GM18909 (cell line): Measurements from ENCODE around the gene PTCD3.

ENCODE experiments used
- ATAC-seq: cut with Tn5 transposase; IDR thresholded peaks from one replicate; pipeline ENCODE4 v1.9.1; 2021; ENCODE audit warnings: mild to moderate bottlenecking; ENCODE audit not compliant: unreplicated experiment, poor library complexity

Gene PTCD3

GRCh38 chr2:86140969-86141392 lies 34.9 kb downstream of the PTCD3 start:
- no peak for ATAC-seq

GRCh38 chr2:86142436-86143257 lies 36.6 kb downstream of the PTCD3 start:
- ATAC-seq: no peak

DNA sequence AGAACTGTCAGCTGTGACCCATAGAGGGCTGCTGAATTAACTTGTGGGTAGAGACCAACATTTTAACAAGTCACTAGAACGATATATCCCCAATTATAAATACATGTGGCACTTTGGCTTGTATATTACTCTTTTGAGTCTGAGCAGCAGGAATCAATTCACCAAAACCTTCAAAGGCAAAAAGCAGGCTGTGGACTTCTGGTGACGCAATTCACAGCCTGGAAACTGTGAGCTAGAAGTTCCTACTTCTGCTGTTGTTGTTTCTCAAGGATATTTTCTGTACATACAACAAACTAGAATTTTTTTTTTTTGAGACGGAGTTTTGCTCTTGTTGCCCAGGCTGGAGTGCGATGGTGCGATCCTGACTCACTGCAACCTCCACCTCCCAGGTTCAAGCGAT lies 37.3 kb downstream of the PTCD3 start:
- no peak for ATAC-seq

DNA sequence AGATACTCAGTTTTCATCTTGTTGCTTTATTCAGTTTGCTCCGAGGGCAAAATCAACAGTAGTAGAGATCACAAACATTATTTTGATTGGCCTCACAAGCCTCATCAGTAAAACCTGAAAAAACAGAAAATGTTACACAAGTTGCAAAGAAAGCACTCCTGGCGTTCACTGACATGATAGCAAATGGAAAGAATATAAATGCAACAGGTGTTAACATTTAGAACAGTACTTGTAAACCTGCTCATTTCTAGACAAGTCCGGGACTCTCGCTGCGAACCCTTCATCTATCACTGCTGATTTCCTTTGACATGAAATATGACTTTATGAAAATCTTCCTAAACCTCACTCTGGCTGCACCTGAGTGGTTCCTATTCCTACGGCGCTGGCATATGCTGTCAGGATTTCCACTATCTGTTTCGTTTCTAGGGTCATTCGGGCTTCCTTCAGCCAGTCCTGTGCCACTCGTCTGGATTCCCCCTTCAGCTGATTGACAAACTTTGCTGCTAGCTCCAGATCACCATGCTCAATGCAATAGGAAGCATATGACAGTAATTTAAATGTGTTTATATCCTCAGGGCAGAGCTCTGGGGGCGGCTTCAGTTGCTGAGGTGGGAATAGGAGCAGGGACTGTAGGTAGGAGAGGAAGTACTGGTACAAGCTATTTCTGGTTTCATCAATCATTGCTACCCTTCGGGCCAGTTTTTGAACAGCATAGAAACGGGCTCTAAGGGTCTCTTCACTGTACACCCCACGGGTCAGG lies 38.1 kb downstream of the PTCD3 start:
- no peak for ATAC-seq

DNA sequence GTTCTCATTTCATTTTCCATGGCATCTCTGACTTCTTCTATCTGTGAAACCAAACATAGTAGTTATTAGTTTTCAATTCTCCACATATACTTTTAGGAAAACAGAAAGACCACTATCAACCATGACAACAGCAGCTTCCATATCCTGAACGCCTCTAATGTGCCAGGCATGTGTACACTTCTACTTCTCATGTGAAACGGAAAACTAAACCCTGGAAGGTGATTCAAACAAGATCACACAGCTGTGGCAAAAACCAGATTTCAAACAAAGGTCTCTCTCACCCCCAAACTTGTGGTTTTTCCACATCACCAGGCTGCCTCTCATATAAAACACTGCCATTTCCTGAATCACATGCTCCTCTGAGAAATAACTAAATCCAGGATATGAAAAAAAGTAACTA lies 41.8 kb downstream of the PTCD3 start:
- ATAC-seq: no peak

GRCh38 chr2:86150502-86150901 lies 44.5 kb downstream of the PTCD3 start:
- ATAC-seq: no peak

DNA sequence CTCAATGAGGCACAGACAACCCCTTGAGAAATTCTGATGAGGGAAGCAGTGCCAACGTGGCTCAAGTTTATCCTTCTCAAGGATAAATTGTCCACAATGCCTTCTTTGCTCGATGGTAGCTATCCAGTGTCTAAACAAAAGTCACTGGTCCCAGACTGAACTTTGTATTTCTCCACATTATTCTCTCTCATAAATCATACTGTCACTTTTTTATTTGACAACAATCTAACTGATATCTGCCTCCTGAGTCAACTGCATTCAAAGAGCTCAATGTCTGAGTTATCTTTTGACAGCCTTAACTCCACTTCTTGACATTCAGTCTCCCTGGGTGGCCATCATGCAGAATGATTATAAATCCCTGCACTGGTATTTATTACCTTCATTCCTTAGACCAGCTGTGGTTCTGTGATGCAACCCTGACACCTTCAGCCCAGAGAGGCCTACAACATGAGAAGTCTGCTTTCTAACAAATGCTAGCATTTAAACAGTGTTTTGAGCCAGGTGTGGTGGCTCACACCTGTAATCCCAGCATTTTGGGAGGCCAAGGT lies 51.0 kb downstream of the PTCD3 start:
- ATAC-seq: no peak

DNA sequence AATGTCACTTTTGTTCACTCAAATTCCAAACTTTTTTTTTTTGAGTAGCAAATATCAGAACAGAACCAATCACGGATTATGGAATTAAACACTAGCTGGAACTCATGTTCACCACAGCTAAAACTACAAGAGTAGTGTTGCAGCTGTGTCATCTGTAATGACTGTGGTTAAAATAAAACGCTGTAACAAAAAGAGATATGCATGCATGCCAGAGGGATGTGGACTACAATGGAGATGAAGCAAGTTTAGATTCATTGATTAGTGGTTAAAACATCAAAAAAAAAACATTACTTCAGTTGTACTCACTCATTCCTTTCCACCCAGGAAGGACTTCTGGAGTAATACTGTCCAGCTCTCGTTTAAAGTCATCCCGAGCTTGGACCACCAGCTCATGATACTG lies 52.3 kb downstream of the PTCD3 start:
- ATAC-seq: no peak

GRCh38 chr2:86160156-86160952 lies 54.3 kb downstream of the PTCD3 start:
- no peak for ATAC-seq

GRCh38 chr2:86170449-86170848 lies 64.4 kb downstream of the PTCD3 start:
- no peak for ATAC-seq

DNA sequence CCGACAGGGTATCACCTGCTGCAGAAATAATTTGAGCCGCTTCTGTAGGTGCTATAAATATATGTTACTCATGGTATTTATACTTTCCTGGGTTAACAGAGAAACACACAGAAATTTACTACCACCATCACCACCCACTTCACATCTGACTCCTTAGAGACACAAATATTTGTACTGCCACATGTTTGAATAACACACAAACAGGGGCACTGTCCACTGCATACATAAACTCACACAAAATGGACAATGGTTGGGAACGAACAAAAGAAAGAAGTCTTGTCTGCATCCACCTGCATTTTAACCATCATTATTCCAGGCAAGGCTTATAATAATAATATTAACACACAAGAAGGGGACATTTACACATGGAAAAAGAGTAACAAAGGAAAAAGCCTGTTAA lies 65.3 kb downstream of the PTCD3 start:
- ATAC-seq: no peak

- no peak for ATAC-seq
These were observed 66.6 kb downstream of the PTCD3 start for GRCh38 chr2:86172610-86173009.

DNA sequence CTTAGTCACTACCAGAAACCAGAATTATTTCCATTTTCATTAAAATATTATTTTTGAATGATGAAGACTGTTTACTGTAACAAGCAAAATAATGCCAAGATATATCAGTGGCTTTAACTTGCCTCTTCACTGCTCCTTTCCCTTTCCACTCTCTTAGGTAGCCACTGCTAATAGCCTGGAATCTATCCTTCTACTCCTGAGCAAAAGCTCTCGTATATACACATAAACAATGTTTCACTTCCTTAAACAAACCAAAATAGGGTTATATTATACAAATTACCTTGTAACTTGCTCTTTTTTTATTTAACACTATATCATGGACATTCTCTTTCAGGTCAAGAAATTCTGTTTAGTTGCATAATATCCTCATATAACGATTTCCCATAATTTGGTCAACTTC lies 68.4 kb downstream of the PTCD3 start:
- ATAC-seq: no peak

GRCh38 chr2:86175828-86176227 lies 69.8 kb downstream of the PTCD3 start:
- ATAC-seq: no peak

- no peak for ATAC-seq
These were observed 70.6 kb downstream of the PTCD3 start for GRCh38 chr2:86176597-86176996.

DNA sequence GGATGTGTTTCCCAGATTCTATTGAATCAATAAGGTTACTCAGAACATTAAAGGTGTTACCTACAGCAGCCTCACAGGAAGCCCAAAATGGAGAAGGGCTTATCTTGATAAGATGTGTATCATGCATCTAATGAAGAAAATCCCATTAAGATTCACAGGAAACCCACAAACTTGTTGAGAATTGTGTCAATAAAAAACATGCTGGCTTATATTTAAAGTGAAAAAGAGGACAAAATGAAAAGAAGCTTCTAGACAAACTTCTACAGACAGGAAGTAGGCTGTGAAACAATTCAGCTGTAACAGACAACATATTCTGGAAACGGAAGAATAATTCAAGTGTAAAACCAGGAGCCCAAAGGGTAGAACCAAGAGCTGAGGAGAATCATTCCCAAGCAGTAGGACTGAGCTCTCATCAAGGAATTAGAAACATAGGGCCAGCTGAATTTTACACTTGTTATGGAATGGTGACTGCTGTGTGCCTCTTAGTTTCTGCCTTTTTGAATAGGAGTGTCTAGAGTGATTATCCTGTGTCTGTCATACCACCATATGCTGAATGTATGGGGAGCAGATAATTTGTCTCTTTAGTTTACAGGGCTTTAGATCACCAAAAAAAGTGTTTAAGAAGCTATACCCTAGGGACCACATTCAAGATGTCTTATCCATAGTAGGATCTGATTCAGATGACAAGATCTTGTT lies 79.6 kb downstream of the PTCD3 start:
- ATAC-seq: peak; percentile 33

DNA sequence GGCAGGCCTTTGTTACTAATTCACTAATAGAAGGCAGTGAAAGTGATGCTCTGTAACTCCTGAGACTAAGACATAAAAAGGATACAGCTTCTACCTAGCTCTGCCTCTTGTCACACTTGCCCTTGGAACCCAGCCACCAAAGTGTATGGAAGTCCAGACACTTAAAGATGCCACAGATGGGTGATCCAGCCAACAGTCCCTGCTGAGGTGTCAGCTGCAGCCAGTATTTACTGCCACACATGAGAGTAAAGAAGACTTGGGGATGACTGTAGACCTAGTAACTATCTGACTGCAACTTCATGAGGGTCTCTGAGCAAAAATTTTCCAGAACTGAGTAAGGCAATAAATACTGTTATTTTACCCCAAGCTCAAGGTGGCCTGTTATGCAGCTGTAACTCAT lies 80.4 kb downstream of the PTCD3 start:
- peak; percentile 40 for ATAC-seq

GRCh38 chr2:86189782-86190416 lies 83.9 kb downstream of the PTCD3 start:
- ATAC-seq: no peak
